Measurements from ENCODE around the gene SMTNL2. TPM values are rescaled to one million over a fixed set of nuclear protein-coding genes. Genes with fewer than 3 reads are reported as not detected.
"Not testable (repeated sequence)": the region's sequence is repeated elsewhere in the genome, so short reads cannot be mapped to it uniquely, and the experiment has no call there.

Gene SMTNL2
- total RNA-seq, 1 donor: not detected

GRCh38 chr17:4583206-4583605, 1.1 kb upstream of the SMTNL2 start:
- DNase-seq (ENCODE audit: low read depth in 2 of 3, low spot score in 2 of 3): no peak

GRCh38 chr17:4583782-4584100, 588 bp upstream of the SMTNL2 start:
- DNase-seq (ENCODE audit: low read depth in 2 of 3, low spot score in 2 of 3): peak in 2 of 3 donors; percentile 50 to 64

- no peak for DNase-seq (ENCODE audit: low read depth in 2 of 3, low spot score in 2 of 3)
These were observed 748 bp downstream of the SMTNL2 start for GRCh38 chr17:4584917-4585637.

- no peak for DNase-seq (ENCODE audit: low read depth in 2 of 3, low spot score in 2 of 3)
These were observed 1.3 kb downstream of the SMTNL2 start for GRCh38 chr17:4585638-4585994.

- no peak for DNase-seq (ENCODE audit: low read depth in 2 of 3, low spot score in 2 of 3)
These were observed 1.7 kb downstream of the SMTNL2 start for GRCh38 chr17:4586043-4586442.

GRCh38 chr17:4587195-4587594, 2.9 kb downstream of the SMTNL2 start:
- no peak for DNase-seq (ENCODE audit: low read depth in 2 of 3, low spot score in 2 of 3)

GRCh38 chr17:4587803-4588202, 3.5 kb downstream of the SMTNL2 start:
- DNase-seq (ENCODE audit: low read depth in 2 of 3, low spot score in 2 of 3): no peak

- no peak for DNase-seq (ENCODE audit: low read depth in 2 of 3, low spot score in 2 of 3)
These were observed 4.1 kb downstream of the SMTNL2 start for GRCh38 chr17:4588391-4588790.

GRCh38 chr17:4588898-4589625, 4.7 kb downstream of the SMTNL2 start:
- no peak for DNase-seq (ENCODE audit: low read depth in 2 of 3, low spot score in 2 of 3)

GRCh38 chr17:4590042-4590441, 5.7 kb downstream of the SMTNL2 start:
- not testable (repeated sequence) for DNase-seq (ENCODE audit: low read depth in 2 of 3, low spot score in 2 of 3)

GRCh38 chr17:4590981-4591453, 6.7 kb downstream of the SMTNL2 start:
- no peak for DNase-seq (ENCODE audit: low read depth in 2 of 3, low spot score in 2 of 3)

- no peak for DNase-seq (ENCODE audit: low read depth in 2 of 3, low spot score in 2 of 3)
These were observed 7.2 kb downstream of the SMTNL2 start for GRCh38 chr17:4591529-4591928.

- no peak for DNase-seq (ENCODE audit: low read depth in 2 of 3, low spot score in 2 of 3)
These were observed 8.1 kb downstream of the SMTNL2 start for GRCh38 chr17:4592240-4593005.

GRCh38 chr17:4593021-4593421, 8.7 kb downstream of the SMTNL2 start:
- no peak for DNase-seq (ENCODE audit: low read depth in 2 of 3, low spot score in 2 of 3)

GRCh38 chr17:4594406-4594805, 10.1 kb downstream of the SMTNL2 start:
- DNase-seq (ENCODE audit: low read depth in 2 of 3, low spot score in 2 of 3): no peak

- DNase-seq (ENCODE audit: low read depth in 2 of 3, low spot score in 2 of 3): peak in 2 of 3 donors; percentile 63 to 80
These were observed 10.8 kb downstream of the SMTNL2 start for GRCh38 chr17:4594931-4595684.

GRCh38 chr17:4595685-4596342, 11.5 kb downstream of the SMTNL2 start:
- DNase-seq (ENCODE audit: low read depth in 2 of 3, low spot score in 2 of 3): not testable (repeated sequence)

- DNase-seq (ENCODE audit: low read depth in 2 of 3, low spot score in 2 of 3): no peak
These were observed 12.5 kb downstream of the SMTNL2 start for GRCh38 chr17:4596636-4597380.

GRCh38 chr17:4597975-4598374, 13.6 kb downstream of the SMTNL2 start:
- no peak for DNase-seq (ENCODE audit: low read depth in 2 of 3, low spot score in 2 of 3)
